T-helper 1 cell (primary cell): ENCODE measurements around the gene MDFIC.

Source experiments
- DNase-seq, 5 donors: peaks; one replicate each; pipeline ENCODE4 v3.0.0-alpha.2; 2012 to 2020

Gene MDFIC

DNA sequence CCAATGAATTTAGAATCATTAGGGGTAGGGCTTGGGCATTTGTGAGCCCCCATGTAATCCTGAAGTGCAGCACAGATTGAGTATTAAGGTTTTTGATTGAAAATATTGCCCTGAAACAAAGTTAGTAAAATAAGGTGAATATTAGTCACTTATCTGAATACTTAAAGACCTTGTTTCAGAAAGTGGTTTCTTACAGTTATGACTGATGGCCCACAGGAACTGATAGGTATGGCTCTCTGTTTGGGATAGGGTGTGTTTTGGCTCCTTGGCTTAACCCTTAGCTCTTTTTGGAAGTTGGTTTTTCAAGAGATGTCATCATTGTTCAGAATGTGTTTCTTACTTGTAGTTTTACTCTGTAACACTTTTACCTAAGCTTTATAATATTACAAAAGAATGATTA lies 34.8 kb downstream of the MDFIC start:
- DNase-seq, result no peak

DNA sequence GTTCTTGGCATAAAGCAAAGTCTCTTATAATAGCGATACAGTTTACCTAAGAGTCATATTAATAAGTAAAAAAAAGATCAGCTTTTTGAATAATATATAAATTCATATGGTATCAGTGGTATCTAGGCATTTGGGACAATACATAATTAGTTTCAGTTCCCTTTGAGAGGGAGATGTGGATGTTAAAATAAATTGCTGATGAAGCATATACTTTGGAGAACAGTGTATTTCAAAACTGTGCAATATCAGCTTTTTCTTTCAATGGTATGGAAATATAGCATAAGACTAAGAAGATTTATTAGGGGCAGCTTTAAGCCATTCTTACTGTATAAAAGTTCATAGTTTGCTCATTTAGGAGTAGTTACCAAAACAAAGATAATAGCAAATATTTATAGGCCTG lies 35.5 kb downstream of the MDFIC start:
- no peak for DNase-seq

DNA sequence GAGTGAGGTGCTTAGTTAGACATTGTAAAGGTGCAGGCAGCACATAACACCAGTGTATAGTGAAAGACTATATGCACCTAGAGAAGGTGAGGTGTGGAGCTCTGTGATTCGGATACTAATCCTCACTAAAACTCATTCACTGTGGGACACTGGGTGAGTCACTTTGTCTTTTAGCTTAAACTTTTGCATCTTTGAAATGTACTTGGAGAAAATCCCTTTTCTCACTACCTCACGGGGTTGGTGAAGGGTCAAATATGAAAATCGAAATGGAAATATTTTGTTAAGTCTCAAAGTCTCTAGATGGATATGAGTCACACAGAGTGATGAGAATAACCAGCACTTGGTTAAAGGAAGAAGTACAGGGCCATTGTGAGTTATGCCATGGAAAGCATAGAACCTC lies 38.0 kb downstream of the MDFIC start:
- DNase-seq, result peak in 1 of 5 donors; percentile 17

DNA sequence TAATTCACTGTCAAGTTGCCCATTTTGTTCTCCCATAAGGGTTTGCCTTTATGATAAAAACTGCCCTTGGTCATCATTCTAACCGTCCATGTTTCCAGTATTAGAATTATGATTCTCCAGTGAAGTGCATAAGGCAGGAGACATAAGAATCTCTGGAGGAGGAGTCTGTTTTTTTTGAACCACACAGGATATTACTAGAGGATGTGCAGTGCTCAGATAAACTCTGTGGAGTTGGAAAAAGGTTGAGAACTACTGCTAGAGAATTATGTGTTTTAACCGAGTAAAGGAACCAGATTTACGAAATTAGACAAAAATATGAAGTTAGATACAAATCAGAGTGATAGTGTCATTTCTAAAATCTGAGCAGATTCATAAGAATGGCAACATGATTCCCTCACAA lies 40.5 kb downstream of the MDFIC start:
- DNase-seq, result no peak

DNA sequence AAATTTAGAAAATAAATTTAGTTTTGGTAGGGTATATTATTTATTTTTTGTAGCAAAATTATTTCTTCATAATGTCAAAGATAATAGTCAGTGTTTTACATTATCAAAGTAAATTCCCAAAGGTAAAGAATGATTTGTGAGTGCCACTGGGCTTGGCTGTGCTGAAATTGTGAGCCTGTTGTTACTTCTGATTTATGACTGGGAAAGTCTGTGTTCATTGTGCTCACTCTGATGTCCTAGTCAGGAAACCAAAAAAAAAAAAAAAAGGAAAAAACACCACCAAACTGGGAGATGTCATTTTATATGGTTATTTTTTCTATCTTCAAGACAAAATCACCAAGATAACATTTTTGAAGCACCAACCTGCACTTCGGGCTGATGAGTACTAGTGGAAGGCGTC lies 44.3 kb downstream of the MDFIC start:
- DNase-seq, result no peak

DNA sequence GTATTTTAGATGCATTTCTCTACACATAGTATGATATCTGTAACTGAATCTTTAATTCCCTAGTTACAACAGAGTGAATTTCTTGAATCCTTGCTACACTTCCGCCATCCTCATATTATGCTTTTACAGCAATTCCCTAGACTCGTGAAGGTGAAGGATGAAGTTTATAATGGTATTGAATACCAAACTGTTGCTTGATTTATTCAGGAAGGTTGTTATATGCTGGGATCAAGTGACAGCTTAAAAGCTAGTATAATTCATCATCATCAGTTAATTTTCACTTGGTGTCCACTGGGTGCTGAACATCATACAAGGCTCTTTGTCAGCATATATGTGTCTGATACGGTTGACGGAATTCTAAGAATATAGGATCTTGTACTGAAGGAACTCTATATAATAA lies 47.2 kb downstream of the MDFIC start:
- DNase-seq, result no peak

DNA sequence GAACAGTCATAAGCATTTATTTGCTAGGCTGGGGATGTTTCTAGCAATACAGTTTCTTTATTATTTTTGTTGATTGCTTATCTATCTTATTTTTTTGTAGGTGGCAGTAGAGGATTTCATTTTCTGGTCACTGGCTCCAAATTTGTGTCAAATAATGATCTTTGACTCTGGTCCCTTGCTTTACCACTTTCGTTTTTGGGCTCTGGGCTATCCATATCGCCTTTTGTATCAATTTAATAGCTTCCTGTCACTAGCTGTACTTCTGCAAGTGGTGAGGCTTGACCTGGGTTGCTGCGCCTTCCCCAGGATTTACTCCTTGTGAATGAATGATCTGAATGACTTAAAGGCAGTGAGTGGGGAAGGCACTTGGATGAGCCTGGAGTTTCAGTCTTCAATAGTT lies 48.4 kb downstream of the MDFIC start:
- no peak for DNase-seq

DNA sequence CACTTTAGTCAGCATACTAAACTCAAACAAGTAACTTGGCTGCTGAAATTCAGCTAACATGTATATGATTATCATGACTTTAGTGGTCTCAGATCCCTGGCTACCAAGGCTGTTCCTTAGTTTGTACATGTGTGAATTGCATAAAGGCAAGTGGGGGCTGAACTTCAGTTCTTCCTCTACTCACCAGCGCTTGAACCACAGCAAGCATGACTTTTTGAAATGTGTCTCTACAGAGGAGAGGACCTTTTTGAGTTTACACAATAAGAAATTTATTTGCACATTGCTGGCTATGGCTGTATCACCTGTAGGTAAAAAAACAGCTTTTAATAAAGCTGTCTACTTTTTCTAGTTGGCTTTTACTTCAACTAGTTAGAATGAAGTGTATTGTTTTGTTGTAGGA lies 48.8 kb downstream of the MDFIC start:
- DNase-seq, result no peak

DNA sequence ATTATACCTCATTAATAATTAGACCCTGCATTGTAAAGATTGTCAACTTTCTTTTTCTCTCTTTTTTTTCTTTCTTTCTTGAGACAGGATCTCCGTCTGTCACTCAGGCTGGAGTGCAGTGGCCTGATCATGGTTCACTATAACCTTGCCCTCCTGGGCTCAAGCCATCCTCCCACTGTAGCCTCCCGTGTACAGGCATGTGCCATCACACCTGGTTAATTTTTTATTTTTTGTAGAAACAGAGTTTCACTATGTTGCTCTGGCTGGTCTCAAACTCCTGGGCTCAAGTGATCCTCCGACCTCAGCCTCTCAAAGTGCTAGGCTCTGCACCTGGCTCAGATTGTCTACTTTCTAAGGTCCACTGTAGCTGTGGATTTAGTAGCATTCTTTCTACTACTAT lies 50.7 kb downstream of the MDFIC start:
- no peak for DNase-seq

DNA sequence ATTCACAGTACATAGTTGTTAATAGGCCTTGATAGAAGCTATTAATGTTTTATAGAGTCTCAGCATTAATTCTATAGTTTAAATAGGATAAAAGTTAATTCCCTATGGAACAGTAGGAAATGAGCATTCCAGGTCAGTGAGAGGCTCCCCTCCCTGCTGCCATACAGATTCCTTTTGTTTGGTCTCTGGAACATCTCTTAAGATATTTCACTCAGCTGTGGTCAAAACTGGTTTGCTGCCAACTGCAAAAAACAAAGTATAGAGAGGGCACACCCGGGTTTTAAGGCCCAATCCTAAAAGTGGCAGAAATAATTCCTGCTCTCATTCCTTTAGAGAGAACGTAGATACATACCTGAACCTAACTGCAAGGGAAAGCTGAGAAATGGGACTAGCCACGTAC lies 51.3 kb downstream of the MDFIC start:
- no peak for DNase-seq

DNA sequence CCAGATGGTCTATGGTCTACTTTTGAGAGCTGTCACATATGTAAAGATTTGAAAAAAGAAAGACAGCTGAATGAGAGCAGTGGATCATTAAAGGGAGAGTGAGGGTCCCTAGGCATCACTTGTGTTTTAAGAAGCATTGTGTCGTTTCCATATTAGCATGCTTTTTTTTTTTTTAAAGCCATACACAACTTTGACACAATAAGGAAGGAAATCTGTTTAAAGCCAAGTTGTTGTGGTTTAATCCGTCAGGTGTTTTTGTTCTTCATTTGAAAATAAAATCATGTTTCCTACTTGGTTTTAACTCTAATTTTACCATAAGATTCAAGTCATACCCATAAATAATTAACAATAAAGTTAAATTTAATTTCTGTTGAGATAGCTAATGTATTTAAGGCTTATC lies 53.5 kb downstream of the MDFIC start:
- no peak for DNase-seq

DNA sequence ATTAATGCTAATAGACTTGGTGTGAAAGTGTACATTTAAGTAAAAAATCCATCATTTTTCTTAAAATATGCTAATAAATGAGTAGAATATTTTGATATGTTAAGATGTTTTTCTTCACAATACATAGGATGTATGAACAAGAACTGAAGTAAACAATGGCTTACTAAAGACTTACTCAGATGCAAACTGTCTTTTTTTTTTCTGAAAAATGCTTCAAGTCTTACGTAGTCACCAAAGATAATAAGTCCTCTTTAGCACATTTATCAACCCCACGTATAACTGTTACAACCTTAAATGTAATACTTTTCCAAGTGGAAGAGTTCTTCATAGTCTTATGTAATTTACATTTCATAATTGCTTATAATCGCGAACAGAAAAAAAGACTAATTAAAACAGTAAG lies 54.8 kb downstream of the MDFIC start:
- DNase-seq, result no peak

DNA sequence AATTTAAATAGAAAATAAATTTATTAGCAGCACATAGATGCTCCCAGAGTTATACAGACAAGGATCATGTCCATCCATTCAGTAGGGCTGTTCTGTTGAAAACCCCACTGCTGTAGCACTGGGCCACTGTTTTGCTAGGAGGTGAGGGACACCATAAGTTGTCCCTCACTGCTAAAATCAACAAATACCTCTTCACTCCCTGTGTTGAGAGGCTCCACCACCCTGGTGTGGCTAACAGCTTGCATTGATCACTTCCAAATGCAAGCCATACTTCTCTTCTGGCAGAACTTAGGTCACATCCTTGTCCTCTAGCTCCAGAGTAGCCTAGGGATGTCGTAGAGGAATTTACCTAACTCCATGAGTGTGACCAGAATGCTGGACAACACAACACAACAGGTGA lies 55.4 kb downstream of the MDFIC start:
- no peak for DNase-seq

DNA sequence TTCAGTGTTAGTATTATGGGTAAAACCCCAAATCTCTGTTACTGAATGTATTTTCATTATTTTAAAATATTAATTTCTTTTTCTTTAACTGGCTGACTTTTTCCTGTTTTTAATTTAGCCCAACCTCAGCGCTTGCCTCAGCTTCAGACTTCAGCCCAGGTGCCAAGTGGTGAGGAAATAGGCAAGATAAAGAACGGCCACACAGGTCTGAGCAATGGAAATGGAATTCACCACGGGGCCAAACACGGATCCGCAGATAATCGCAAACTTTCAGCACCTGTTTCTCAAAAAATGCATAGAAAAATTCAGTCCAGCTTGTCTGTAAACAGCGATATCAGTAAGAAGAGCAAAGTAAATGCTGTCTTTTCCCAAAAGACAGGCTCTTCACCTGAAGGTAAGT lies 57.5 kb downstream of the MDFIC start:
- DNase-seq, result no peak

DNA sequence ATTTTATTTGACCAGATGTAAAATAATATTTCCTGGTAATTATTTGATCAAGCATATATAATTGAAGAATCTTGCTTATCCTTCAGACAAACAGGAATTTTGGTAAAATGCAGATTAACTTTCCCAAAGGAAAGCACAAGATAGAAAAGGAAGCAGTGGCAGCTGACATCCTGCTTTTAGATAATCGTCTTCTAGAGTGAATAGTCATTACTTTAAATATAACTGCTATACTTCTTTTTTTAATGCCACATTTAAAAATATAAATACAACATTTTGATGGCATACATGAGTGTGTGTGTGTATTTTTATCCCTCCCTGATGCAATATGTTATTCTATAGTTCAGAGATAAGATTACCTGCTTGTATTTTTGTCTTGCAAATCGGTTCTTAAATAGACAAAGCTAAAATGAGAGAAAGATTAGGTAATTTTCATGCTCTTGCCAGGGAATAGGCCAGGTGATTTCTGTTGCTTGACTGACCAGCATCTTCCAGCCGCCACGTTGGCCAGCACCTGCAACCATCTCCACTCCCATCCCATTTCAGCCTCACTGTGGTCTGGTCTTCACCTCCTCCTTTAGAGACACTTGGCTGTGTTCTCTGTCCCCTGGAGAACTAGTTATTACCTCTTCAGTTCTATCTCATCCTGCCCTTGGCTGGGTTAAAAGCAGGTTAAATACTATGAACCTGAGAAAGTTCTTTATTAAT lies 58.1 kb downstream of the MDFIC start:
- DNase-seq, result no peak

DNA sequence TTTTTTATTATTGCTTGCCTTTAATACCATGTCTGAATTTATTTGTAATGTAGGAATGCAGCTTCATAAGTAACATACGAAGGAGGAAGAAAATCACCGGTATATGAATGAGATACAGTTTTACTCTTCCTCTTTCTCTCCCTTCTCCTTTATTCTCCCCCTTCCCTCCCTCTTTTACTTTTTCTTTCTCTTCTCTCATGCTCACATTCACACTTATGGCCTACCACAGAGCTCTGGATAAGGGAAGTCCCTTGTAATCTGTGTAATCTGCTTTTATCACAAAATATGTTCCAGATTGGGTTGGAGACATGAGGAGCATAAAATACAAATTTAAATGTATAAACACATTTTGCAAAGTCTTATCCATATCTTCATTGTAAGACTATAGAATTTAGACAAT lies 59.4 kb downstream of the MDFIC start:
- no peak for DNase-seq

DNA sequence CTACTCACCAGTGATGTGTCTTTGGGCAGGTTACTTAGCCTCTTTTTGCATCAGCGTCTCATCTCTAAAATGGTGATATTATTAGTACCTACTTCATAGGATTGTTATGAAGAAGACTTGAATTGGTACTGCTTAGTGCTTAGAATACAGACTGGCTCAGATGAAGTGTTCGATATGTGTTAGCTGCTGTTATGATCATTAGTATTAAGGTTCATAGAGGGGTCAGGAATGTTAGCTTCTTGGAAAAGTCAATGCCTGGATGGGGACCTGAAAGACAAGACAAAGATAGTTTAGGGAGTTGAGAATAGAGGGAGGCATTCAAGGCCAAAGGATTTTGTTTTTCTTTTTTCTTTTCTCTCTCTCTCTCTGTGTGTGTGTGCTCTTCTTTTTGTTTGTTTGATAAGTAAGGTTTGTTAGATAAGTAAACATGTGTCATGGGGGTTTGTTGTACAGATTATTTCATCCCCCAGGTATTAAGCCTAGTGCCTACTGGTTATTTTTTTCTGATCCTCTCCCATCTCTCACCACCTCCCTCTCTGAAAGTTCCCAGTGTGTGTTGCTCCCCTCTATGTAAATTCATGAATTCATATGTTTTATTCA lies 63.3 kb downstream of the MDFIC start:
- no peak for DNase-seq

DNA sequence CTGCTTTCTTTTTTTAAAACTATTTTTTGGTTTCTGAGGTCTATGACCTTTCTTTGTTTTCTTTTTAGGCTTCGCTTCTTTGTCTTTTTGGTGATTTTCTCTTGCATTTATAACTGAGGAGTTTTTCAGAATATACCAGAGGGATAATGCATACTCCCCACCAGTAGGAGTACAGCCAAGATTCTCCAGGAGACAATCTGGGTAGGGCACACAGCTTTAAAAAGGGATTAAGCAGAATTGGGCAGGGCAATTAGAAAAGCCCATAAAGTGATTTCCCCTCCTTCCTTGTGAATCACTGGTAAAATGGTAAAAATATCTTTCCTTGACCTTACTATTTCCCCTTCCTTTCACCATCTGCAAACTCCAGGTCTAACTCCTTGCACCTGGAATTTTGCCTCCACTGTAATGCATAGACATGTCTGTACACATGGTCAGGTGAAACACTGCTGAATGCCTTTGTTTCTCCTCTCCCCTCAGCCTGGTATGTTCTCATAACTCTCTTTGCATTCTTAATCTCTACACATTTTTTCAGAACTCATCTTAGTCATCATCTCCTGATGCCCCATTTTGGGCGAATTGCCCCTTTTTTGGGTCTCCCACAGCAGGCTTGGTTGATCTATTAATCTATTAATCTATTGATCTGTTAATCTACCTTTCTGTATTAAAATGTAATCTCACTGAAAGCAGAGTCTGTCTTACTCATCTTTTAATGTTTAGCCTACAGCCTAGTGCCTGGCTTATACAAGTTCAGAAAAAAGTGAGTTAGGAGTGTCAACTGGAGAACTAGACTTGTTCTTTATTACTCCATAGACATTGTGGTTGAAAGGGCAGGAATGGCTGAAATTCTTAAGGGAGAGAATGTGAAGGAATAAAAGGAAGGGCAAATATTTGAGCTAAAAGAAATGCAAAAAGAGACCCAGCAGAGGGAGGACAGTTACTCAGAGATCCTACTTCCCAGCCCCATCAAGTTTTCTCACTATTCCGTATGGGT lies 64.6 kb downstream of the MDFIC start:
- DNase-seq, result no peak

DNA sequence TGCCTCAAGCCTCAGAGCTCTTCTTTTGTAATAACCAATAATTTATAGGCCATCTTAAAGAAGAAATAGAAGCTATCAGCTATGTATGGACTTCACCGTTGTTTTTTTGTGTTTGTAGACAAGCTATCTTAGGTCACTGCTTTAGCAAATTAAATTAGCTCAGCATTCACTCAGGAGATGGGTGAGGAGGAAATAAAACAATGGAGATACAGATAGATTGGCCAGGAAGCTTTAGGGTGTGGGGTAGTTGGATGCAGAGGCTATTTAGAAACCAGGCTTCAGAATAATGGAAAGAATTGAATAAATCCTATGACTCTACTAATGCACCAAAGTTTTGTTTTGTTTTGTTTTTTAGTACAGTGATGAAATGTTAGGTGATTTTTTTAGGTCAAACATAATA lies 66.1 kb downstream of the MDFIC start:
- no peak for DNase-seq

DNA sequence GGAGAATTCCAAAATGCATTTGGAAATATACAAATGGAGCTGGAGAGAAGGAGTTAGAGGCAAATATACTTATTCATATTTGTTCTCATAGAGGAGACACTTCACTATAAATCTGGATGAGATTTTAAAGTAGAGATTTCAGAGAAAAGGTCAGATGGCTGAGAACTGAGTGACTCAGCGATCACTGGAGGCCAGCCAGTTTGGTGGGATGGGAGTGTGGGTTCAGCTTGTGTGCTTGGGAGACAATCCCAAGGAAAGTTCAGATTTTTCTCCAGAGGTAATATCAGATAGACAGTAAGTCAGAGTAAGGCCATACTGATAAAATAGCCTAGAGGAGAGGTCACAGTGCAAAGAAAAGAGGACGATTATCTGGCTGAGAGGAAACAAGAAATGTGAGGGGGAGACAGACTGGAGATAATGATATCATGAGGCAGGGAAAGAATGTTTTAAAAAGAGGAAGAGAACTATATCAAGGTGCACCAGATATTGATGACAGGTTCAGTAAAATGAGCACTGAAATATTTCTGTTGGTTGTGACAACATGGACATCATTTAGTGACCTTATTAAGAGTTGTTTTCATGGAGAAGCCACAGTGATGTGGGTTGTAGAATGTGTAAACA lies 67.0 kb downstream of the MDFIC start:
- DNase-seq, result no peak

DNA sequence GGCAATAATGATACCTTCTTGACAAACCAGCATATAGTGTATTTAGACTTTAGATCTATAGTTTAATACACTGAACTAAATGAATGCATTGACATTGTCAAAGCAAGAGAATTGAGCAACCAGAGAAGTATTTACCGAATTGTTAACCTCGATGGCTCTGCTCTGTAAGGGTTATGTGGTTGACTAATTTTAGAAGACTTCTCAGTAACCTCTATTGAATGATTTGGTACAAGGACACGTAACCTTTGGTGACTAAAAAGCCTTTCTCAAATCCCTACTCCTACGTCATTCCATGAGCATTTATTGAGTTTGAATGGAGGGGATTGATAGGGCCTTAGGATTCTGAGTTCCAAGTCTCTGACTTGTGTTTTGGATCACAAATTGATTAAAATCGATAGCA lies 67.6 kb downstream of the MDFIC start:
- no peak for DNase-seq

DNA sequence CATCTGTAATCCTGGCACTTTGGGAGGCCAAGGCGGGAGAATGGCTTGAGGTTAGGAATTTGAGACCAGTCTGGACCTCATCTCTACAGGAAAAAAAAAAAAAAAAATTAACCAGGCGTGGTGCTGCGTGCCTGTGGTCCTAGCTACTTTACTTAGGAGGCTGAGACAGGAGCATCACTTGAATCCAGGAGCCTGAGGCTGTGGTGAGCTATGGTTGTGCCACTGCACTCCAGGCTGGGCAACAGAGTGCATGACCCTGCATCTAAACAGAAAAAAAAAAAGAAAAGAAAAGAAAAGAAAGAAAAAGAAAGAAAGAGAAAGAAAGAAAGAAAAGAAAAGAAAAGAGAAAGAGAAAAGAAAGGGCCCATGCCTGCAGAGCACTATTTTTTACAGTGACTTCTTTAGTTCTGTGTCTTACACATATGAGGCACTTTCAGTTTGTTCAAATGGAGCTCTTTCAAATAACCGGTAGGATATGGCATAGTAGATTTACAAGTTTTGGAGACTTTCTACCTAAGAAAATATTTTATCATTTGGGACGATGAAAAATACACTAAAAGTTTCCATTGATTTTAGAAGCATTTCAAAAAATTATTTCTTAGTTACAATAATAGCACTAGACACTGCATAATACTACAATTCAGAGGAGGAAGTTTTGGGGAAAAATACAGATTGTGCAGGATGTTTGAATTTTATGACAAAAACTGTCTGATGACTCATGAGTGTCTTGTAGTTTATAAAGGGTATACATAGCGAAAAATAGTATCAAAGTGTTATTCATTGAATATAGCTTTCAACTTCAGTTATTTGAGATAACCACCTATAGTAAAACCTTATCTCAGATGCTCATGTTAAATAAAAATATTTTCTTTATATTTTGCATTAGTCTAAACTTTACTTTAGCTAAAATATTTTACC lies 75.9 kb downstream of the MDFIC start:
- peak in 1 of 5 donors; percentile 36 for DNase-seq
